RWPE1 (cell line): ENCODE measurements around the gene MYO9B.
A peak's percentile ranks its signal among the peaks of the same experiment; 100 is the strongest.

Source experiments
- CTCF ChIA-PET: fragments of 350-600 bp; sonication (Branson Sonifier 250); formaldehyde crosslinking; extraction: SDS; loops from one replicate; lab custom pipeline; 2021; lab: Yijun Ruan, JAX
- POLR2A ChIA-PET: fragments of 400-600 bp; formaldehyde crosslinking; extraction: SDS; loops from one replicate; lab custom pipeline; 2020; ENCODE audit warnings: antibody characterized with exemption; ENCODE audit not compliant: low non-redundant PET; lab: Yijun Ruan, JAX
- DNase-seq: peaks from one replicate; pipeline ENCODE4 v3.0.0; 2012; ENCODE audit warnings: low spot score
- H3K27ac ChIP-seq: fragments of 450-650 bp; 2 replicates; pipeline ENCODE4 v1.5.1; 2017
- TF ChIP-seq, protein P1 (sequence below): fragments of 450-650 bp; conservative IDR thresholded peaks from 2 replicates; pipeline ENCODE4 v1.5.1; 2017; ENCODE audit warnings: low read depth, mild to moderate bottlenecking

Gene MYO9B

DNA sequence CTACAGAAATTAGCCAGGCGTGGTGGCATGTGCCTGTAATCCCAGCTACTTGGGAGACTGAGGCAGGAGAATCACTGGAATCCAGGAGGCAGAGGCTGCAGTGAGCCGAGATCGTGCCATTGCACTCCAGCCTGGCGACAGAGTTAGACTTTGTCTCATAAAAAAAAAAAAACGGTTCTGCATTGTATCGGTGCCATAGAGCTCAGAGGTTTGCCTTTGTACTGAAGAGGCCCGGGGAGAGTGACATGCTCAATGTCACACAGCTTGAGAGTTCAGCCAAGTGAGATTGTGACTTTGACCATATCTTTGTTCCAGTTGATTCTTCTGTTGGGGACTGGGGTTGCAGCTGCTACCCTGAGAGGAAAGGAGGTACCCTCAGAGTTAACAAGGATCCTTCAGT is 4.7 kb upstream of the MYO9B start:
- H3K27ac ChIP-seq: no peak overlapping the region
- ChIA-PET CTCF (interaction anchor here (0.5 kb wide), 1 partner anchor 179 kb away, joined by 3 read pairs; no protein-coding TSS in a partner anchor), POLR2A (no interaction called here)
- no peak for DNase-seq
- TF ChIP-seq, protein P1, sequence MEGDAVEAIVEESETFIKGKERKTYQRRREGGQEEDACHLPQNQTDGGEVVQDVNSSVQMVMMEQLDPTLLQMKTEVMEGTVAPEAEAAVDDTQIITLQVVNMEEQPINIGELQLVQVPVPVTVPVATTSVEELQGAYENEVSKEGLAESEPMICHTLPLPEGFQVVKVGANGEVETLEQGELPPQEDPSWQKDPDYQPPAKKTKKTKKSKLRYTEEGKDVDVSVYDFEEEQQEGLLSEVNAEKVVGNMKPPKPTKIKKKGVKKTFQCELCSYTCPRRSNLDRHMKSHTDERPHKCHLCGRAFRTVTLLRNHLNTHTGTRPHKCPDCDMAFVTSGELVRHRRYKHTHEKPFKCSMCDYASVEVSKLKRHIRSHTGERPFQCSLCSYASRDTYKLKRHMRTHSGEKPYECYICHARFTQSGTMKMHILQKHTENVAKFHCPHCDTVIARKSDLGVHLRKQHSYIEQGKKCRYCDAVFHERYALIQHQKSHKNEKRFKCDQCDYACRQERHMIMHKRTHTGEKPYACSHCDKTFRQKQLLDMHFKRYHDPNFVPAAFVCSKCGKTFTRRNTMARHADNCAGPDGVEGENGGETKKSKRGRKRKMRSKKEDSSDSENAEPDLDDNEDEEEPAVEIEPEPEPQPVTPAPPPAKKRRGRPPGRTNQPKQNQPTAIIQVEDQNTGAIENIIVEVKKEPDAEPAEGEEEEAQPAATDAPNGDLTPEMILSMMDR: no peak

DNA sequence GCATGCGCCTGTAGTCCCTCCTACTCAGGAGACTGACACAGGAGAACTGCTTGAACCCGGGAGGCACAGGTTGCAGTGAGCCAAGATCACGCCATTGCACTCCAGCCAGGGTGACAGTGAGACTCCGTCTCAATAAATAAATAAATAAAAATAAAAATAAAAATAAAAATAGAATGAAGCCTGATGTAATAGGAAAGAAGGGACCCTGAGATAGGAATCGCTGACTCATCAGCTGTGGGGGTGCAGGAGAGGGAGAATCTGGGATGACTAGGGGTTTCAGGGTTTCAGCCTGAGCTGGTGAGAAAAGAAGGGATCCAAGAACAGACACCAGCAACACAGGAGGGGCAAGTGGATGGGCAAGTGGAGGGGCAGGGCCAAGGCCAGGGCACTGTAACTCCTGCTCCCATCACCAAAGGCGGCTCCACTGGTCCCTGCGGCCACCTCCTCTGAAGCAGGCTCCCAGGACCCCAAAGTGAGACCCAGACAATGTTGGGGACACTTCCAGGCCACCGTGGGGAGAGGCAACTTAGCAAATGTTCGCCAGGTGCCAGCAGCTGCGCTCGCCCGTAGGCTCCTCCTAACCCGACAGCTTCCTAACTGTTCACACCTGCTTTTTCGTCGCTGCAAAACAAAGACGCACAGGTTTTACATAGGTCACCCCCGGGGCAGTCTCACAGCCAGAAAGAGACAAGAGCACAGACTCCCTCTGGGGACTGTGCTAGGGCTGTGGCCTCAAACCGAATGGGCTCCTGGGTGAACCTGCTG is 1.5 kb upstream of the MYO9B start:
- no peak for DNase-seq
- TF ChIP-seq, protein P1: no peak

DNA sequence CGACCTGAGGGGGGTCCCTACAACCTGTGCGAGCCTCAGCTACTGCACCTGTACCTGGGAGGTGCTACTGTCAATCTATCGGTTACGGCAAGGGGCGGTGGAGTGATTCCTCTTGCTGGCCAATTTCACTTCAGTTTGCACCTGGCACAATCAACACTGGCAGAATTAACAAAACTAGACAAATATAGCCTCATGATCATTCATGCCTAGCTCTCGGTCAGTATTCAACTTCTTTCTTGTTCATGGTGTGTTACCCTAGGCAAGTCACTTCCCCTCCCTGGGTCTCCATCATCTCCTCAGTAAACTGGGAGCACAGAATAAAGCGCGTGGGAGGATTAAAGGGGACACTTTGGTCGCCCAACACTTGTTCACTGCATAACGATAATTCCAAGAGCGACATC is 943 bp upstream of the MYO9B start:
- TF ChIP-seq, protein P1: no peak
- peak overlapping the region; percentile 95 for H3K27ac ChIP-seq
- ChIA-PET POLR2A (no interaction called here), CTCF (interaction anchor here (0.5 kb wide), 1 partner anchor 82 kb away, joined by 3 read pairs; no protein-coding TSS in a partner anchor)
- DNase-seq: no peak

More for the DNA sequence above, 1.5 kb upstream of the MYO9B start:
- POLR2A ChIA-PET: no interaction called here
- peak overlapping the region; percentile 95 for H3K27ac ChIP-seq
- CTCF ChIA-PET: interaction anchor here (0.5 to 0.7 kb wide), 3 partner anchors 26 to 194 kb away, joined by 3 to 4 read pairs (median 3); no protein-coding TSS in a partner anchor

DNA sequence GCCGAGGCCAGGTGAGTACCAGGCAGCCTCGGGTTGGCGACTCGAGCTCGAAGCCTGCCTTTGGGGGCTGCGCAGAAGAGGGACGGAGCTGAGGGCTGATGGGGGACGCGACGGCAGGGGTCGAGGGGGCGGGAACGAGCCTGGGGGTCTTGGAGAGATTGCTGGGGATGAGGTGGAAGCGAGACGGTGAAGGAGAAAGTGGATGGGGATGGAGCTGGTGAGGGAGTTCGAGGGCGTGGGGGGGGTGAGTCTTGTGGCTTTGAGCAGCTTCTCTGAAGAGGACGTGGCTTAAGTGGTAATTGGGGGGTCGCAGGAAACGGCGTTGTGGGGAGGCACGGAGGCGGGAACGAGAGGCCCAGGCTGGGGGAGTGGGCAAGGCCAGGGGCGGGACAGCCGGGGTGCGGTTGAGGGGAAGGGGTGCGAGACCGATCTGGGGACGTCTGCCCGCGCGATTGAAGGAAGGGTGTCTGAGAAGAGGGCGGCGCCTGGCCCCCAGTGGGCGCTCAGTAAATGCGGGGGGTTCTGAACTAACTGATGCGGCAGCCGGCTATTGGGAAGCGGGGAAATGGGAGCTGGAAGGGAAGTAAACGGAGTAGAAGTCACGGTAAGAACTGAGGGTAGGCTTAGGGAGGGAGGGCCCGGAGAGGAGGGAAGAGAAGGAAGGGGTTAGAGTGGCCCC is 426 bp downstream of the MYO9B start:
- ChIA-PET POLR2A (interaction anchor here (0.5 kb wide), 1 partner anchor 109 kb away, joined by 3 read pairs; no protein-coding TSS in a partner anchor), CTCF (interaction anchor here (0.6 kb wide), 1 partner anchor 418 kb away, joined by 3 read pairs; no protein-coding TSS in a partner anchor)
- TF ChIP-seq, protein P1: no peak
- peak overlapping the region; percentile 95 for H3K27ac ChIP-seq
- peak; percentile 39 for DNase-seq

DNA sequence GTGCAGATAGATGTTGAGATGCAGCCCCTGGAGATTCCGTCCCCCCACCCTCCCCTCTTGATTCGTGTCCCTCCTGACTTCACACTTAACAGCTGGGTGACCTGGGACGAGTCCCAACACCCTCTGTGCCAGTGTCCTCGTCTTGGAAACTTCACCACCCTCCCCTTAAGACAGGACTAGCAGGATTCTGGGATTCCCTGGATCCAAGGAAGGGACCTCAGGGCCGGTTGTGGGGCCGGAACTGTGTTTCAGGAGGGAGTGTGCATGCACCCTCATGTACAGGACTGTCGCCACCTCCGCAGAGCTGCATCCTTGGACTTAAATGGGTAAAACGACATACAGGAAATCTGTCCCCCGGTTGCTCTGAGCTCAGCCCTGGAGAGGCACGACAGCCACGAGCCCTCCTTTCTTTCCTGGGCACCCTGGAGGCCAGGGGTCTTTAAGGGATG is 990 bp downstream of the MYO9B start:
- peak; percentile 40 for DNase-seq
- POLR2A ChIA-PET: interaction anchor here (0.5 to 0.6 kb wide), 2 partner anchors 45 to 109 kb away, joined by 3 to 4 read pairs; no protein-coding TSS in a partner anchor
- TF ChIP-seq, protein P1: no peak
- peak overlapping the region; percentile 95 for H3K27ac ChIP-seq
- CTCF ChIA-PET: interaction anchor here (0.6 kb wide), 2 partner anchors 207 to 418 kb away, joined by 3 read pairs; no protein-coding TSS in a partner anchor

DNA sequence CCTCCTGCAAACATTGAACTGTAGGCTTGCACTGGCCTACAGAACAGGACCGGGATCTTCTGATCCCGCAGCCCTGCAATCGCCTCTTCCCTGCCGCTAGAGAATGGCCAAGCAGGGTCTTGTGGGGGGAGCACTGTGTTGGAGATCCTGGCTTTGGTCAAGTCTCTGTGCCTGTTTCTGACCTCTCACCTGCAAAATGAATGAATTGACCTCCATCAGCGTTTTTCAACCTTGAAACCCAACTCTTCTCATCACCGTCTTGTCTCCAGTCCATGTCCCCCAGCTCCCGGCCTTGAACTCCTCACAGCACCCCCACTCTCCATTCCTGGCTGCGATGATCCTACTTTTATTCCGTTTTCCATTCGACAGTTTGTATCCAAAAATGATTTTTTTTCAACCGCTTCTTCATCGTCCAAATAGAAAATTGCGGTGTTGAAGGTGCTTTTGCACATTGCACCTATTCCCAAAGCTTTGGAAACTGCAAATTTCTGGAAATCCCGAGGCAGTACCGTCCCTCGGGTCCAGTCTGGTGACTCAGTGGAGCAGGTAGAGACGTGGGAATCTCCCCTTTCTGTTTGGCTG is 2.0 kb downstream of the MYO9B start:
- ChIA-PET CTCF (interaction anchor here (0.6 kb wide), 1 partner anchor 205 kb away, joined by 10 read pairs; no protein-coding TSS in a partner anchor), POLR2A (no interaction called here)
- H3K27ac ChIP-seq: peak overlapping the region; percentile 95
- no peak for DNase-seq
- TF ChIP-seq, protein P1: no peak
